HFF-Myc (cell line): ENCODE data around the gene NEURL1.

Experiments used
- DNase-seq: peaks from one replicate; pipeline ENCODE4 v3.0.0-alpha.2; 2011; ENCODE audit warnings: low read depth; ENCODE audit errors: extremely low read depth
- H3K4me3 ChIP-seq: replicated peaks from 2 replicates; pipeline ENCODE4 v1.5.1; 2011; ENCODE audit warnings: low read depth, mild to moderate bottlenecking, control low read depth, low read length
- TF ChIP-seq, protein P1 (sequence below): IDR thresholded peaks from 2 replicates; pipeline ENCODE4 v1.5.1; 2012; ENCODE audit warnings: mild to moderate bottlenecking, low read depth, low read length, control low read depth; ENCODE audit errors: missing control alignments

The NEURL1 gene

DNA sequence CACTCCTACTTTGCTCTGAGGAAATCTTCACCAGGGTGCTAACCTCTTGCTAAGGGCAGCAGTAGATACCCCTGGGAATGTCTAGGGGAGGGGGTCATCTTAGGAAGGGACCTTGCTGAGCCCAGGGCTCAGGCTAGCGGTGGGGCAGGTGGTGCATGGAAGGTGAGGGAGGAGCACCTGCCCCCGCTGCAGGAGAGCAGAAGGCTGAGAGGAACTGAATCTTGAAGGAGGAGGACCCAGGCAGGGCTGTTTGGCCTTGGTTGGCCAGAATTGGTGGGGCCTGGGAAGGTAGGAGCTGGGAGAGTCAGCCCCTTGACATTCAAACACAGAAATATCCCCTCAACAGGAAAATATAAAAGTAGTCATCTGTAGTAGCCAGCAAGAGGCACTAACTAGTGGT is 21.5 kb upstream of the NEURL1 start:
- H3K4me3 ChIP-seq: no peak overlapping the region
- TF ChIP-seq, protein P1, sequence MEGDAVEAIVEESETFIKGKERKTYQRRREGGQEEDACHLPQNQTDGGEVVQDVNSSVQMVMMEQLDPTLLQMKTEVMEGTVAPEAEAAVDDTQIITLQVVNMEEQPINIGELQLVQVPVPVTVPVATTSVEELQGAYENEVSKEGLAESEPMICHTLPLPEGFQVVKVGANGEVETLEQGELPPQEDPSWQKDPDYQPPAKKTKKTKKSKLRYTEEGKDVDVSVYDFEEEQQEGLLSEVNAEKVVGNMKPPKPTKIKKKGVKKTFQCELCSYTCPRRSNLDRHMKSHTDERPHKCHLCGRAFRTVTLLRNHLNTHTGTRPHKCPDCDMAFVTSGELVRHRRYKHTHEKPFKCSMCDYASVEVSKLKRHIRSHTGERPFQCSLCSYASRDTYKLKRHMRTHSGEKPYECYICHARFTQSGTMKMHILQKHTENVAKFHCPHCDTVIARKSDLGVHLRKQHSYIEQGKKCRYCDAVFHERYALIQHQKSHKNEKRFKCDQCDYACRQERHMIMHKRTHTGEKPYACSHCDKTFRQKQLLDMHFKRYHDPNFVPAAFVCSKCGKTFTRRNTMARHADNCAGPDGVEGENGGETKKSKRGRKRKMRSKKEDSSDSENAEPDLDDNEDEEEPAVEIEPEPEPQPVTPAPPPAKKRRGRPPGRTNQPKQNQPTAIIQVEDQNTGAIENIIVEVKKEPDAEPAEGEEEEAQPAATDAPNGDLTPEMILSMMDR: no peak
- DNase-seq: no peak

DNA sequence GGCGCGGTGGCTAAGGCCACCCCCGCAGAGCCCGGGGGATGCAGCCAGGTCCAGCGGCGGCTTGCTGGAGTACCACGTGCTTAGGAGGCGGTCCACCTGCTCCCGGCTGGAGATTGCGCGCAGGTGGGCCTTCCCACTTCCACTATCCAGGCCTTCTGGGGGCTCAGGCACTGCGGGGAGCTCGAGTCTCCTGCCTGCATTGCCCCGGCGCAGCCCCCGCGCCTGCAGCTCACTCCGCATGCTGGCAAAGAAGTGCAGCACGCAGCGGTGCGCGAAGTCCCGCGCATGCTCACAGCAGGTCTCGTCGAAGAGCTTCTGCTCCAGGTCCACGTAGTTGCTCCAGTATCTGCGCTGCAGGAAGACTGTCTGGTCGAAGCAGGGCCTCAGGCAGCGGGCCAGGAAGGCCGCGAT is 20.2 kb upstream of the NEURL1 start:
- no peak overlapping the region for H3K4me3 ChIP-seq
- TF ChIP-seq, protein P1: no peak
- DNase-seq: no peak

- TF ChIP-seq, protein P1: no peak
- no peak for DNase-seq
Observed at GRCh38 chr10:103474077-103474476, 19.4 kb upstream of the NEURL1 start.

DNA sequence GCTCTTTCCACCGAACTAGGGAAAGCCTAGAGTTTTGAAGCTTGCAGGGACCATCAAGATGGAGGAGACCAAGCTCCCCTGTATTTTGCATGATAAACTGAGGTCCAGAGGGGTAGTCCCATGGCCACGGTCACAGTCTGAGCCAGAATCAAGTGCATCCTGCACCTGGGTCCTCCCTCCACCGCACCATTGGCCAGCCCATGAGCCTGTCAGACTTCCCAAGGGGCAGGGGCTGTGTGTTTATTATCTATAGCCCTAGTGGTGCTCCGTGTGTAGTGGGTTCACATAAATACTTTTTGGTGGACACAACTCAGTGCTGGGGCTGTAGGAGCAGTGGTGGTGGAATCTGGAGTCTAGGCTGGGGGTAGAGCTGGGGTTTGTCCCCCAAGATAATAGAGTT is 18.1 kb upstream of the NEURL1 start:
- H3K4me3 ChIP-seq: no peak overlapping the region
- DNase-seq: no peak
- TF ChIP-seq, protein P1: no peak

More at GRCh38 chr10:103474077-103474476, 19.4 kb upstream of the NEURL1 start:
- no peak overlapping the region for H3K4me3 ChIP-seq

GRCh38 chr10:103476046-103476768 is 17.3 kb upstream of the NEURL1 start:
- TF ChIP-seq, protein P1: peak; percentile 29
- DNase-seq: no peak
- no peak overlapping the region for H3K4me3 ChIP-seq

DNA sequence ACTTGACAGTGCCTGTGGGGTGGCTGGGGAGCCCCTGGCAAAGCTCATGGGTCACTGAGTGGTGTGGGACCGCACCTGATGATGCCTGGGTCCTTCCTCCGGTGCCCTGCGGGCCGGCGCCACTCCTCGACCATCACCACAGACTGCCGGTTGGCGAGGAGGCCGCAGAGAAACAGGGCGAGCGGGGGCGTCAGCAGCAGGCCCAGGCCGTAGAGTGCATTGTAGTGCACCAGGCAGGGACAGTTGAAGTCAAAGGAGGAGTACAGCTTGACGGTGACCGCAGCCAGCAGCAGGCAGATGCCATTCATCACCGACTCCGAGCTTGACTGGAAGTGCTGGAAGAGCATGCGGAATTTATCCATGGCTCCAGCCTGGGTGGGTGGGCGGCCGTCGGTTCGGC is 14.8 kb upstream of the NEURL1 start:
- TF ChIP-seq, protein P1: no peak
- H3K4me3 ChIP-seq: no peak overlapping the region
- DNase-seq: no peak

DNA sequence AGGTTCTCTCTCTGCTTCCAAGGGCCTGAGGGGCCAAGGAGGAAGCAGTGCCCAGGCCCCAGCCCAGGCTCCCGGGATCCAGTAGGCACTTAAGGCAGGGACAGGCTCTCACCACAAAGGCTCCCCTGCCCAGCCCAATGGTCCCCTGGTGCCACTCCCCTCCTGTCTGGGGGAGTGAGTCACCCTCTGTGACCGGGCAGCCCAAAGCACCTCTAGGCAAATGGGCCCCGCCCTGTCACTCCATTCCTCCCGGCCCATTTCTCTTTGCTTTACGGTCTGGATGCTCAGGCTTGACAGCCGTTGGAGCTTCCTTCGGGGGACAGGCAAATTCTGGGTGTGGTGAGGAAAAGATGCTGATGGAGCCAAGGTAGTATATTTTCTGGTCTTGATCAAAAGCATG is 14.4 kb upstream of the NEURL1 start, which contains the start of gene CALHM3:
CALHM3 (minus strand) TSS at position 106 of the 400 bp plus-strand sequence. CDS start 208 bp downstream, outside the sequence.
- no peak for DNase-seq
- TF ChIP-seq, protein P1: no peak
- H3K4me3 ChIP-seq: no peak within 1 kb of the TSS
